Measurements from ENCODE around the gene ARPC5.

DNA sequence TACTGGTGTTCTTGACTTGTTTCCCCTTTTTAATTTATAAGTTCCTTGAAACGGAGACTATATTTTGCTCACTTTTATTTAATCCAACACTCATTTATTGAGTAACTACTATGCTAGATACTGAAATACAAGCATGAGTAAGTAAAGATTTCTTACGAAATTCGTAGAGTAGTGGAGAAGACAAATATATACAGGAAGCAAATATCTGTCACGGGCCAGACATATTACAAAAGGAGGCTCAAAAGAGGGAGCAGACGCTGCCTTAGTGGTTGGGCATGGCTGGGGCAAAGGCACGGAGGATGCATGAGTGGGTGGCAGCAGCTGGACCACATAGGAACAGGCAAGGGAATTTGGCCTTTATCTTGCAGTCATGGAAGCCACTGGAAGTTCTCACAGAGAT, 52.1 kb downstream of the ARPC5 start:
- TF ChIP-seq POLR2A (IDR thresholded peaks at IDR 0.05; ENCODE audit: low read length) (no peak), GATA1 (IDR thresholded peaks at IDR 0.05; ENCODE audit: low read depth, low read length) (no peak)

Data from erythroblast (primary cell).